ENCODE results near the gene GPR35. TPM values are rescaled to one million over a fixed set of nuclear protein-coding genes. Genes with fewer than 3 reads are reported as not detected.

The GPR35 gene
- 4.2 TPM for total RNA-seq (2021; ENCODE audit: unreplicated experiment)
- 4.7 and 5.5 TPM in 2 replicates for polyA plus RNA-seq (2012)
- percentile 39 among the genes with signal in this experiment for Bru-seq, nascent RNA
- percentile 66 among the genes with signal in this experiment for BruChase-seq, experiment 1, labeled RNA remaining after a 6-hour chase
- BruChase-seq, experiment 2, labeled RNA remaining after a 2-hour chase: percentile 52 among the genes with signal in this experiment
- long read RNA-seq, partial matches to known transcripts: 0 of 6 reads
- long read RNA-seq, other reads (novel, unspliced or antisense): 0 of 6 reads

- H4K20me1 ChIP-seq (ENCODE audit: insufficient read depth): no peaks in the 10 kb centered on the region
- no peaks in the 10 kb centered on the region for H3K36me3 ChIP-seq (ENCODE audit: control insufficient read depth in 1 of 2, insufficient read depth in 2 of 2, low read length in 2 of 2)
- no peak within 1 kb of the TSS for H3K4me2 ChIP-seq (ENCODE audit: low read length)
- TF ChIP-seq FOSL1 (IDR thresholded peaks at IDR 0.05; ENCODE audit: low read depth) (no peak), SP1 (IDR thresholded peaks at IDR 0.05; ENCODE audit: low read depth) (no peak), ZNF274 (IDR thresholded peaks at IDR 0.05; ENCODE audit: low read depth, low read length) (no peak), ZFX (IDR thresholded peaks at IDR 0.05) (no peak), ELF1 (IDR thresholded peaks at IDR 0.05; ENCODE audit: borderline replicate concordance, low read depth) (no peak), REST (IDR thresholded peaks at IDR 0.05; ENCODE audit: low read depth) (no peak), TCF7L2 (IDR thresholded peaks at IDR 0.05; ENCODE audit: borderline replicate concordance, extremely low read depth, insufficient read depth, insufficient read length) (no peak), SIN3A (IDR thresholded peaks at IDR 0.05; ENCODE audit: low read depth) (no peak), EZH2 (IDR thresholded peaks at IDR 0.05) (no peak), ATF3 (IDR thresholded peaks at IDR 0.05) (no peak), POLR2AphosphoS5 (IDR thresholded peaks at IDR 0.05; ENCODE audit: low read depth, low read length) (no peak), ZBTB33 (IDR thresholded peaks at IDR 0.05; ENCODE audit: extremely low read depth, insufficient replicate concordance, low read length) (no peak), YY1 (IDR thresholded peaks at IDR 0.05; ENCODE audit: extremely low read depth, insufficient replicate concordance, low read depth, low read length) (no peak), CBX3 (IDR thresholded peaks at IDR 0.05; ENCODE audit: low read depth) (no peak), CEBPB (IDR thresholded peaks at IDR 0.05; ENCODE audit: low read depth) (no peak)
- H3K27ac ChIP-seq (ENCODE audit: low read depth, low read length): no peak within 1 kb of the TSS
- intact Hi-C loops (cut with micrococcal nuclease): no loop called here
- DNase-seq (ENCODE audit: low read depth, low spot score) (no peak), ATAC-seq (peak; percentile 46)
- no peaks in the 10 kb centered on the region for H3K4me1 ChIP-seq (ENCODE audit: control insufficient read depth in 1 of 2, insufficient read depth in 2 of 2, low read length in 2 of 2)
- POLR2A ChIA-PET: no interaction called here
- no TSS peak for BruUV-seq (replicated peaks)
- no peak within 1 kb of the TSS for H3K9ac ChIP-seq (ENCODE audit: low read length)
- no peaks in the 10 kb centered on the region for H3K9me3 ChIP-seq (ENCODE audit: control insufficient read depth in 1 of 2, insufficient read depth in 1 of 2, low read depth in 1 of 2, low read length in 2 of 2)
- no peaks in the 10 kb centered on the region for H3K27me3 ChIP-seq (ENCODE audit: insufficient read depth, low read length)
- no peak within 1 kb of the TSS for H2AFZ ChIP-seq (ENCODE audit: low read depth, low read length, poor library complexity, severe bottlenecking)
- H3K79me2 ChIP-seq (ENCODE audit: insufficient read depth, low read length): no peaks in the 10 kb centered on the region
- CTCF ChIA-PET: no interaction called here
- no peaks in the 10 kb centered on the region for H3K9me2 ChIP-seq (ENCODE audit: insufficient read depth)
- RAD21 ChIA-PET (ENCODE audit: low non-redundant PET in 1 of 2, low total read pairs in 2 of 2, uncharacterized antibody in 2 of 2, unreplicated experiment in 2 of 2): no interaction called here
- no peak within 1 kb of the TSS for H3K4me3 ChIP-seq (replicated peaks in 1 of 2; ENCODE audit: low read depth in 1 of 2, low read length in 2 of 2)
Measured at GRCh38 chr2:240624950-240625621, at the start of gene GPR35. TSS of gene GPR35 (plus strand) at chr2:240625480. CDS start at chr2:240629953, 4,473 bp downstream.

Data from HCT116 (cell line).